Left cardiac atrium (tissue), 4 donors: Measurements from ENCODE around the gene CHRNB2. TPM values are rescaled to one million over a fixed set of nuclear protein-coding genes. Genes with fewer than 3 reads are reported as not detected.

Experiments
- ATAC-seq, 2 donors: fragments of 200-7000 bp; cut with Tn5 transposase; one replicate each; pipeline ENCODE4 v1.9.1; 2020; ENCODE audit warnings: mild to moderate bottlenecking in 2 of 2, moderate library complexity in 2 of 2
- DNase-seq: peaks from one replicate; pipeline ENCODE4 v3.0.0-alpha.2; 2020
- intact Hi-C, 2 donors: fragments of 100-400 bp; cut with DNase I; formaldehyde crosslinking; loops; one replicate each; pipeline versions ENCODE4 v1.14.1 to v1.15.1; 2022 to 2023
- total RNA-seq, 2 donors: library from RNA; stranded (reverse); fragmentation: NEBNext Ultra II Directional; extraction: Animal tissue kit (Norgen Biotek cat#: 25700); gene quantifications; one replicate each; pipeline ENCODE4 v1.2.1, GENCODE V29; 2021
- donor health status: DM: no; HTN: yes; CAD: no.
- donor health status: DM: no; HTN: yes; CAD: no; lungs with severe emphysema.
- donor health status: DM: yes; HTN: yes; CAD: no.
- donor health status: Dilated cardiomyopathy.

CHRNB2 gene
- total RNA-seq, 2 donors from 2014 or later, result 0.05 TPM; not detected in 1

- DNase-seq (no peak), ATAC-seq (no peak)
- intact Hi-C loops, result loop anchor here in 1 of 2 donors (5.0 kb wide), 1 partner anchor 73 kb away; no protein-coding TSS in a partner anchor
Measured at GRCh38 chr1:154550657-154551056, 16.9 kb upstream of the CHRNB2 start.

GRCh38 chr1:154551474-154551873, 16.1 kb upstream of the CHRNB2 start:
- no peak for ATAC-seq
- DNase-seq, result no peak
- intact Hi-C loops, result loop anchor here in 1 of 2 donors (5.0 kb wide), 1 partner anchor 74 kb away; no protein-coding TSS in a partner anchor

GRCh38 chr1:154552036-154552435, 15.5 kb upstream of the CHRNB2 start:
- ATAC-seq (no peak), DNase-seq (no peak)
- intact Hi-C loops, result loop anchor here in 1 of 2 donors (5.0 kb wide), 1 partner anchor 75 kb away; no protein-coding TSS in a partner anchor

- intact Hi-C loops, result loop anchor here in 1 of 2 donors (5.0 kb wide), 1 partner anchor 76 kb away; no protein-coding TSS in a partner anchor
- DNase-seq (no peak), ATAC-seq (no peak)
Measured at GRCh38 chr1:154553056-154554030, 14.2 kb upstream of the CHRNB2 start.

- no peak for ATAC-seq
- no peak for DNase-seq
- intact Hi-C loops, result no loop called here
Measured at GRCh38 chr1:154556422-154556821, 11.2 kb upstream of the CHRNB2 start.

- intact Hi-C loops, result no loop called here
- DNase-seq (no peak), ATAC-seq (no peak)
Measured at GRCh38 chr1:154557248-154557938, 10.2 kb upstream of the CHRNB2 start.

GRCh38 chr1:154557939-154558719, 9.4 kb upstream of the CHRNB2 start, which contains the start of gene UBE2Q1:
Gene UBE2Q1 (minus strand): TSS chr1:154558662. CDS start chr1:154558553, 109 bp downstream.
- DNase-seq (peak; percentile 70), ATAC-seq (peak in 1 of 2 donors; percentile 0)
- intact Hi-C loops, result no loop called here

GRCh38 chr1:154558720-154559465, 8.7 kb upstream of the CHRNB2 start:
- DNase-seq, result peak; percentile 99
- intact Hi-C loops, result no loop called here
- peak; percentile 97 to 98 for ATAC-seq

GRCh38 chr1:154559466-154560044, 8.0 kb upstream of the CHRNB2 start:
- peak; percentile 67 to 78 for ATAC-seq
- DNase-seq, result peak; percentile 89
- intact Hi-C loops, result loop anchor here (5.0 to 10.0 kb wide), 3 partner anchors 195 to 318 kb away; no protein-coding TSS in a partner anchor

- DNase-seq, result no peak
- no peak for ATAC-seq
- intact Hi-C loops, result loop anchor here (10.0 kb wide), 2 partner anchors 189 to 199 kb away; no protein-coding TSS in a partner anchor
Measured at GRCh38 chr1:154565876-154566275, 1.7 kb upstream of the CHRNB2 start.

GRCh38 chr1:154568157-154568815, 708 bp downstream of the CHRNB2 start:
- ATAC-seq, result peak in 1 of 2 donors; percentile 6
- intact Hi-C loops, result loop anchor here (10.0 kb wide), 2 partner anchors 187 to 197 kb away; no protein-coding TSS in a partner anchor
- no peak for DNase-seq

- no peak for ATAC-seq
- intact Hi-C loops, result loop anchor here in 1 of 2 donors (10.0 kb wide), 1 partner anchor 313 kb away; no protein-coding TSS in a partner anchor
- DNase-seq, result no peak
Measured at GRCh38 chr1:154571244-154571963, 3.8 kb downstream of the CHRNB2 start.

- intact Hi-C loops, result loop anchor here in 1 of 2 donors (10.0 kb wide), 1 partner anchor 313 kb away; no protein-coding TSS in a partner anchor
- no peak for ATAC-seq
- DNase-seq, result no peak
Measured at GRCh38 chr1:154571964-154572288, 4.3 kb downstream of the CHRNB2 start.

GRCh38 chr1:154572468-154573167, 5.0 kb downstream of the CHRNB2 start:
- ATAC-seq, result no peak
- intact Hi-C loops, result loop anchor here in 1 of 2 donors (10.0 kb wide), 1 partner anchor 312 kb away; no protein-coding TSS in a partner anchor
- no peak for DNase-seq

GRCh38 chr1:154573168-154573510, 5.6 kb downstream of the CHRNB2 start:
- DNase-seq, result no peak
- ATAC-seq, result no peak
- intact Hi-C loops, result loop anchor here in 1 of 2 donors (10.0 kb wide), 1 partner anchor 312 kb away; no protein-coding TSS in a partner anchor

- ATAC-seq, result no peak
- no peak for DNase-seq
- intact Hi-C loops, result loop anchor here in 1 of 2 donors (10.0 kb wide), 1 partner anchor 310 kb away; no protein-coding TSS in a partner anchor
Measured at GRCh38 chr1:154574716-154575115, 7.1 kb downstream of the CHRNB2 start.
